ENCODE data around the gene DPY19L3.

DNA sequence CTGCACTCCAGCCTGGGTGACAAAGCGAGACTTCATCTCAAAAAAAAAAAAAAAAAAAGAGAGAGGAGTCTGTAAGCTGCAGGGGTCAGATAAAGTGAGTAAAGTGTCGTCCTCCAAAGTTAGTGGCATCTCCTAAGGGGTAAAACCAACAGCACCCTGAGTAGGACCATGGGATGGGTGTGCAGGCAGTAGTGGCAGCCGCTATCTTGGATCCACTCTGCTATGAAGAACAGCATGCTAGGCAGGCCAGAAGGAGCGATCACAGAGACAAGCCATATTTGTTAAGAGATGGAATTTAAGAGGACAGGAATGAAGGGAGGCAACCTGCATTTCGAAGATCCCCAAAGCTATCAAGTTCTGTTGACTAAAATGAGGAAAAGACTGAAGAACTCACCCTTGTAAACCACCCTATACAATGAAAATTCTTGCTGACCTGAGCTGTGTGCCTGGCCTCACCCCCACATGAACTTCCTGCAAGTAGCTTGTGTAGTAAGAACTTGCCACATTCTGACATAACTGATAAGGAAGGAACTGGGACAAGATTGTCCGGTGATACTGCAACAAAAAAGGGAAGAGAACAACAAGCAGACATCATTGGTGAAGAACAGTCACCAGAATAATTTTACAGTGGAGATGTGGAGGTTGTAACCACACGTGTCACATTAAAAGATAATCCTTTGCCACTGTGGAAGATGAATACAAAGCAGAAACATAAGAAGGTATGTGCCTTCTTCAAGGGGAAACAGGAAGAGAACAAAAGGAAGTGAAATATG is 16.2 kb downstream of the DPY19L3 start:
- TF ChIP-seq POLR2A (IDR thresholded peaks at IDR 0.05): no peak
- TF ChIP-seq, protein P1, sequence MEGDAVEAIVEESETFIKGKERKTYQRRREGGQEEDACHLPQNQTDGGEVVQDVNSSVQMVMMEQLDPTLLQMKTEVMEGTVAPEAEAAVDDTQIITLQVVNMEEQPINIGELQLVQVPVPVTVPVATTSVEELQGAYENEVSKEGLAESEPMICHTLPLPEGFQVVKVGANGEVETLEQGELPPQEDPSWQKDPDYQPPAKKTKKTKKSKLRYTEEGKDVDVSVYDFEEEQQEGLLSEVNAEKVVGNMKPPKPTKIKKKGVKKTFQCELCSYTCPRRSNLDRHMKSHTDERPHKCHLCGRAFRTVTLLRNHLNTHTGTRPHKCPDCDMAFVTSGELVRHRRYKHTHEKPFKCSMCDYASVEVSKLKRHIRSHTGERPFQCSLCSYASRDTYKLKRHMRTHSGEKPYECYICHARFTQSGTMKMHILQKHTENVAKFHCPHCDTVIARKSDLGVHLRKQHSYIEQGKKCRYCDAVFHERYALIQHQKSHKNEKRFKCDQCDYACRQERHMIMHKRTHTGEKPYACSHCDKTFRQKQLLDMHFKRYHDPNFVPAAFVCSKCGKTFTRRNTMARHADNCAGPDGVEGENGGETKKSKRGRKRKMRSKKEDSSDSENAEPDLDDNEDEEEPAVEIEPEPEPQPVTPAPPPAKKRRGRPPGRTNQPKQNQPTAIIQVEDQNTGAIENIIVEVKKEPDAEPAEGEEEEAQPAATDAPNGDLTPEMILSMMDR (IDR thresholded peaks at IDR 0.05): no peak

All from vagina (tissue), 2 donors.